ENCODE data around the gene SLC38A8.

DNA sequence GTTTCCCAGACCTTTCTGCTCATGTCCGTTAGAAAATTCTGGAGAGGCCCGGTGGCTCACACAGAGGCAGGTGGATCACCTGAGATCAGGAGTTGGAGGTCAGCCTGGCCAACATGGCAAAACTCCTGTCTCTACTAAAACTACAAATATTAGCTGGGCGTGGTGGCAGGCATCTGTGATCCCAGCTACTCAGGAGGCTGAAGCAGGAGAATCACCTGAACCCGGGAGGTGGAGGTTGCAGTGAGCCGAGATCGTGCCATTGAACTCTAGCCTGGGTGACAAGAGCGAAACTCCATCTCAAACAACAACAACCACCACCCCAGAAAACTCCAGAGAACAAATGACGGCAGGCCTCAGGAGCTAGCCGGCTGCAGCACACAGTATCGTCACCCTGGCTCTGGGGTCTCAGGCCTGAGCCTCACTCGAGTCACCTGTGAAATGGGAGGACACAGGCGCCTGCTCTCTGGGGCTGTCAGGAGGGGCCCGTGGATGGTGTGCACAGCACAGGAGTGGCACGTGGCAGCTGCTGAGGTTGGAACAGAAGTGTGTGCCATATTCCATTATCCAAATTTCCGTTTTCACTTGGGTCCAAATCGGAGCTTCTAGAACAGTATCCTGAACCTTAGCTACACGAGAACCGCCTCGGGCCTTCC lies 3.3 kb upstream of the SLC38A8 start:
- TF ChIP-seq, protein P1, sequence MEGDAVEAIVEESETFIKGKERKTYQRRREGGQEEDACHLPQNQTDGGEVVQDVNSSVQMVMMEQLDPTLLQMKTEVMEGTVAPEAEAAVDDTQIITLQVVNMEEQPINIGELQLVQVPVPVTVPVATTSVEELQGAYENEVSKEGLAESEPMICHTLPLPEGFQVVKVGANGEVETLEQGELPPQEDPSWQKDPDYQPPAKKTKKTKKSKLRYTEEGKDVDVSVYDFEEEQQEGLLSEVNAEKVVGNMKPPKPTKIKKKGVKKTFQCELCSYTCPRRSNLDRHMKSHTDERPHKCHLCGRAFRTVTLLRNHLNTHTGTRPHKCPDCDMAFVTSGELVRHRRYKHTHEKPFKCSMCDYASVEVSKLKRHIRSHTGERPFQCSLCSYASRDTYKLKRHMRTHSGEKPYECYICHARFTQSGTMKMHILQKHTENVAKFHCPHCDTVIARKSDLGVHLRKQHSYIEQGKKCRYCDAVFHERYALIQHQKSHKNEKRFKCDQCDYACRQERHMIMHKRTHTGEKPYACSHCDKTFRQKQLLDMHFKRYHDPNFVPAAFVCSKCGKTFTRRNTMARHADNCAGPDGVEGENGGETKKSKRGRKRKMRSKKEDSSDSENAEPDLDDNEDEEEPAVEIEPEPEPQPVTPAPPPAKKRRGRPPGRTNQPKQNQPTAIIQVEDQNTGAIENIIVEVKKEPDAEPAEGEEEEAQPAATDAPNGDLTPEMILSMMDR (IDR thresholded peaks at IDR 0.05): no peak
- no peak for TF ChIP-seq POLR2A (IDR thresholded peaks at IDR 0.05)

Measured in Peyer's patch (tissue), 4 donors.